Measurements from ENCODE around the gene SERINC2. TPM values are rescaled to one million over a fixed set of nuclear protein-coding genes. Genes with fewer than 3 reads are reported as not detected.

SERINC2 gene
- total and polyA plus RNA-seq, 4 experiments from 2014 or later: 0.11 to 0.18 (median 0.15) TPM; not detected in 1

GRCh38 chr1:31396633-31397351 lies 16.2 kb upstream of the SERINC2 start:
- H3K36me3 ChIP-seq (ENCODE audit: insufficient read depth, low read length): no peaks in the 10 kb centered on the region
- no peak for DNase-seq
- peak overlapping the region in 1 of 7 donors; percentile 18 for H3K27ac Mint-ChIP-seq
- H3K27ac ChIP-seq (ENCODE audit: low read depth, low read length): no peak overlapping the region
- peaks cover 2 to 8% of the 10 kb centered on the region in 2 donors for H3K27me3 Mint-ChIP-seq
- H3K9me3 ChIP-seq (ENCODE audit: control insufficient read depth in 1 of 2, low read length in 2 of 2): no peaks in the 10 kb centered on the region
- no peaks in the 10 kb centered on the region for H3K9me3 Mint-ChIP-seq
- POLR2A ChIA-PET (ENCODE audit: partially characterized antibody): no interaction called here
- no peaks in the 10 kb centered on the region for H3K36me3 Mint-ChIP-seq
- peaks cover 10% of the 10 kb centered on the region for H3K4me1 ChIP-seq (ENCODE audit: insufficient read depth, low read length)
- intact Hi-C loops (cut with micrococcal nuclease): no loop called here
- H3K4me3 Mint-ChIP-seq: peak overlapping the region in 3 of 8 donors; percentile 1 to 63 (median 17)
- peaks cover 4 to 15% (median 10%) of the 10 kb centered on the region in 4 donors for H3K4me1 Mint-ChIP-seq
- no peak overlapping the region for H3K4me3 ChIP-seq (ENCODE audit: low read length in 2 of 2)
- CTCF ChIA-PET (ENCODE audit: partially characterized antibody): interaction anchor here (1.1 to 4.3 kb wide), 4 partner anchors 23 to 152 kb away, joined by 3 to 60 read pairs (median 4); partner anchors contain the start of gene FABP3
- no peaks in the 10 kb centered on the region for H3K27me3 ChIP-seq (ENCODE audit: insufficient read depth, low read length)

GRCh38 chr1:31397360-31398095 lies 15.5 kb upstream of the SERINC2 start:
- no peak overlapping the region for H3K27ac Mint-ChIP-seq
- intact Hi-C loops (cut with micrococcal nuclease): no loop called here
- no peak for DNase-seq
- Histone ChIP-seq H3K27ac (ENCODE audit: low read depth, low read length) (no peak overlapping the region), H3K9me3 (ENCODE audit: control insufficient read depth in 1 of 2, low read length in 2 of 2) (no peaks in the 10 kb centered on the region), H3K27me3 (ENCODE audit: insufficient read depth, low read length) (no peaks in the 10 kb centered on the region), H3K36me3 (ENCODE audit: insufficient read depth, low read length) (no peaks in the 10 kb centered on the region), H3K4me1 (ENCODE audit: insufficient read depth, low read length) (peaks cover 10% of the 10 kb centered on the region), H3K4me3 (ENCODE audit: low read length in 2 of 2) (no peak overlapping the region)
- H3K4me1 Mint-ChIP-seq: peaks cover 4 to 15% (median 10%) of the 10 kb centered on the region in 4 donors
- no peak overlapping the region for H3K4me3 Mint-ChIP-seq
- ChIA-PET CTCF (ENCODE audit: partially characterized antibody) (interaction anchor here (1.3 to 1.8 kb wide), 2 partner anchors 24 to 150 kb away, joined by 3 to 4 read pairs; partner anchors contain the start of gene FABP3), POLR2A (ENCODE audit: partially characterized antibody) (no interaction called here)
- no peaks in the 10 kb centered on the region for H3K9me3 Mint-ChIP-seq
- no peaks in the 10 kb centered on the region for H3K36me3 Mint-ChIP-seq
- H3K27me3 Mint-ChIP-seq: peaks cover 2 to 8% of the 10 kb centered on the region in 2 donors

DNA sequence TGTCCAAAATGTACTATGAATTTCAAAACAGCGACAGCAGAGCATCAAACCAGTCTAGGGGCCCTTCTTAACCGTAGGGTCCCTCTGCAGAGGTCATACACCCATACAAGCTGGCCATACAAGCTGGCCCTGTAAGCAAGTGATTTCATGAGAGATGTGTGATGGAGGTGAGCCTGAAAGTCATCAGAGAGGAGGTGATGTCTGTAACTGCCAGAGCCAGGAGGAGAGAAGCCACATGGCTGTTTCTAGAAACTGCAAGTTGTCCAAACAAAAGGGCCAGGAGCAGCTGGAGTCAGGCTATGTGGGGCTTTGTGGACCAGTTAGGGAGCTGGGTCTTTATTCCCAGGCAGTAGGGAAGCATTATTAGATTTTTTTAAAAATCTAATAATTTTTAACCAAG lies 14.8 kb upstream of the SERINC2 start:
- no peak for DNase-seq
- POLR2A ChIA-PET (ENCODE audit: partially characterized antibody): no interaction called here
- H3K9me3 ChIP-seq (ENCODE audit: control insufficient read depth in 1 of 2, low read length in 2 of 2): no peaks in the 10 kb centered on the region
- H3K4me3 Mint-ChIP-seq: no peak overlapping the region
- H3K36me3 Mint-ChIP-seq: no peaks in the 10 kb centered on the region
- H3K4me1 ChIP-seq (ENCODE audit: insufficient read depth, low read length): peaks cover 10% of the 10 kb centered on the region
- CTCF ChIA-PET (ENCODE audit: partially characterized antibody): interaction anchor here (1.5 kb wide), 1 partner anchor 151 kb away, joined by 3 read pairs; no protein-coding TSS in a partner anchor
- H3K27me3 ChIP-seq (ENCODE audit: insufficient read depth, low read length): no peaks in the 10 kb centered on the region
- no peaks in the 10 kb centered on the region for H3K36me3 ChIP-seq (ENCODE audit: insufficient read depth, low read length)
- peaks cover 4 to 15% (median 10%) of the 10 kb centered on the region in 4 donors for H3K4me1 Mint-ChIP-seq
- intact Hi-C loops (cut with micrococcal nuclease): no loop called here
- H3K27ac ChIP-seq (ENCODE audit: low read depth, low read length): no peak overlapping the region
- H3K9me3 Mint-ChIP-seq: no peaks in the 10 kb centered on the region
- peaks cover 2 to 6% of the 10 kb centered on the region in 2 donors for H3K27me3 Mint-ChIP-seq
- H3K27ac Mint-ChIP-seq: no peak overlapping the region
- H3K4me3 ChIP-seq (ENCODE audit: low read length in 2 of 2): no peak overlapping the region

GRCh38 chr1:31399976-31400375 lies 13.0 kb upstream of the SERINC2 start:
- H3K4me3 ChIP-seq (ENCODE audit: low read length in 2 of 2): no peak overlapping the region
- CTCF ChIA-PET (ENCODE audit: partially characterized antibody): no interaction called here

DNA sequence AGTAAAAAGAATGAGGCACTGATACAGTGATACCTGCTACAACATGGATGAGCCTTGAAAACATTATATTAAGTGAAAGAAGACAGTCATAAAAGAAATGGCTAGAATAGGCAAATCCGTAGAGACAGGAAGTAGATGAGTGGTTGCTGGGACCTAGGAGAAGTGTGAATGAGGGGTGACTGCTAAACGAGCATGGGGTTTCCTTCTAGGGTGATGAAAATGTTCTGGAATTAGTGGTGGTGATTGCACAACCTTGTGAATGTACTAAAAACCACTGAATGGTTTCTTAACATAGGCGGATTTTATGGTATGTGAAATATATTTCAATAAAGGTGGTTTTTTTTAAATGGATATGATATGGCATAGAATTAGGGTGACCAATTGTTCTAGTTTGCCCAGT lies 12.6 kb upstream of the SERINC2 start:
- H3K27ac Mint-ChIP-seq: no peak overlapping the region
- CTCF ChIA-PET (ENCODE audit: partially characterized antibody): no interaction called here

More at GRCh38 chr1:31399976-31400375, 13.0 kb upstream of the SERINC2 start:
- Mint-ChIP-seq H3K36me3 (no peaks in the 10 kb centered on the region), H3K27me3 (peaks cover 8% of the 10 kb centered on the region in 2 donors), H3K4me3 (no peak overlapping the region), H3K27ac (no peak overlapping the region), H3K4me1 (peaks cover 0 to 6% (median 3%) of the 10 kb centered on the region in 4 donors), H3K9me3 (peaks cover 0 to under 1% (median 0%) of the 10 kb centered on the region in 8 donors)
- peaks cover 2% of the 10 kb centered on the region for H3K4me1 ChIP-seq (ENCODE audit: insufficient read depth, low read length)
- H3K9me3 ChIP-seq (ENCODE audit: control insufficient read depth in 1 of 2, low read length in 2 of 2): no peaks in the 10 kb centered on the region
- no peaks in the 10 kb centered on the region for H3K36me3 ChIP-seq (ENCODE audit: insufficient read depth, low read length)
- intact Hi-C loops (cut with micrococcal nuclease): no loop called here
- H3K27me3 ChIP-seq (ENCODE audit: insufficient read depth, low read length): no peaks in the 10 kb centered on the region
- POLR2A ChIA-PET (ENCODE audit: partially characterized antibody): no interaction called here
- DNase-seq: no peak
- H3K27ac ChIP-seq (ENCODE audit: low read depth, low read length): no peak overlapping the region

GRCh38 chr1:31401241-31401640 lies 11.8 kb upstream of the SERINC2 start:
- Mint-ChIP-seq H3K36me3 (no peaks in the 10 kb centered on the region), H3K9me3 (peaks cover 0 to 2% (median 0%) of the 10 kb centered on the region in 8 donors), H3K4me3 (no peak overlapping the region), H3K27ac (no peak overlapping the region), H3K4me1 (peaks cover 0 to 2% (median 0%) of the 10 kb centered on the region in 4 donors), H3K27me3 (peaks cover 8 to 9% of the 10 kb centered on the region in 2 donors)
- ChIA-PET CTCF (ENCODE audit: partially characterized antibody) (no interaction called here), POLR2A (ENCODE audit: partially characterized antibody) (no interaction called here)
- Histone ChIP-seq H3K27me3 (ENCODE audit: insufficient read depth, low read length) (no peaks in the 10 kb centered on the region), H3K36me3 (ENCODE audit: insufficient read depth, low read length) (no peaks in the 10 kb centered on the region), H3K4me3 (ENCODE audit: low read length in 2 of 2) (no peak overlapping the region), H3K9me3 (ENCODE audit: control insufficient read depth in 1 of 2, low read length in 2 of 2) (no peaks in the 10 kb centered on the region), H3K27ac (ENCODE audit: low read depth, low read length) (no peak overlapping the region), H3K4me1 (ENCODE audit: insufficient read depth, low read length) (no peaks in the 10 kb centered on the region)
- no peak for DNase-seq
- intact Hi-C loops (cut with micrococcal nuclease): no loop called here

More for the DNA sequence above, 12.6 kb upstream of the SERINC2 start:
- no peaks in the 10 kb centered on the region for H3K36me3 Mint-ChIP-seq
- Histone ChIP-seq H3K4me3 (ENCODE audit: low read length in 2 of 2) (no peak overlapping the region), H3K36me3 (ENCODE audit: insufficient read depth, low read length) (no peaks in the 10 kb centered on the region), H3K4me1 (ENCODE audit: insufficient read depth, low read length) (no peaks in the 10 kb centered on the region), H3K27ac (ENCODE audit: low read depth, low read length) (no peak overlapping the region), H3K27me3 (ENCODE audit: insufficient read depth, low read length) (no peaks in the 10 kb centered on the region), H3K9me3 (ENCODE audit: control insufficient read depth in 1 of 2, low read length in 2 of 2) (no peaks in the 10 kb centered on the region)
- POLR2A ChIA-PET (ENCODE audit: partially characterized antibody): no interaction called here
- intact Hi-C loops (cut with micrococcal nuclease): no loop called here
- peaks cover 0 to 2% (median 0%) of the 10 kb centered on the region in 8 donors for H3K9me3 Mint-ChIP-seq
- peaks cover 0 to 2% (median under 1%) of the 10 kb centered on the region in 4 donors for H3K4me1 Mint-ChIP-seq
- H3K4me3 Mint-ChIP-seq: no peak overlapping the region
- peaks cover 8 to 9% of the 10 kb centered on the region in 2 donors for H3K27me3 Mint-ChIP-seq
- DNase-seq: no peak

- Mint-ChIP-seq H3K27me3 (peaks cover 18 to 20% of the 10 kb centered on the region in 2 donors), H3K27ac (peak overlapping the region in 1 of 7 donors; percentile 41), H3K9me3 (peaks cover 0 to 2% (median 0%) of the 10 kb centered on the region in 8 donors), H3K4me3 (no peak overlapping the region), H3K4me1 (no peaks in the 10 kb centered on the region), H3K36me3 (no peaks in the 10 kb centered on the region)
- no peak overlapping the region for H3K4me3 ChIP-seq (ENCODE audit: low read length in 2 of 2)
- POLR2A ChIA-PET (ENCODE audit: partially characterized antibody): no interaction called here
- DNase-seq: no peak
- H3K27ac ChIP-seq (ENCODE audit: low read depth, low read length): no peak overlapping the region
- no peaks in the 10 kb centered on the region for H3K9me3 ChIP-seq (ENCODE audit: control insufficient read depth in 1 of 2, low read length in 2 of 2)
- no peaks in the 10 kb centered on the region for H3K4me1 ChIP-seq (ENCODE audit: insufficient read depth, low read length)
- H3K27me3 ChIP-seq (ENCODE audit: insufficient read depth, low read length): peaks cover 6% of the 10 kb centered on the region
- no peaks in the 10 kb centered on the region for H3K36me3 ChIP-seq (ENCODE audit: insufficient read depth, low read length)
- CTCF ChIA-PET (ENCODE audit: partially characterized antibody): interaction anchor here (1.7 kb wide), 1 partner anchor 11 kb away, joined by 7 read pairs; no protein-coding TSS in a partner anchor
- intact Hi-C loops (cut with micrococcal nuclease): no loop called here
These were observed 7.3 kb upstream of the SERINC2 start for GRCh38 chr1:31405578-31406245.

Data from CD4-positive, alpha-beta memory T cell (primary cell).